H9 (cell line): ENCODE measurements around the gene SUGP1. TPM values are rescaled to one million over a fixed set of nuclear protein-coding genes. Genes with fewer than 3 reads are reported as not detected.

Experiments used
- DNase-seq: peaks from one replicate; pipeline ENCODE4 v3.0.0-alpha.2; 2017
- H2AFZ ChIP-seq: one replicate; pipeline ENCODE4 v1.6.1; 2013; ENCODE audit warnings: mild to moderate bottlenecking, low read length, control low read depth, moderate library complexity
- H2AK5ac ChIP-seq: 2 replicates; pipeline ENCODE4 v1.6.1; 2013; ENCODE audit warnings: low read length, control low read depth, mixed read lengths; ENCODE audit not compliant: insufficient read length
- H2BK120ac ChIP-seq: one replicate; pipeline ENCODE4 v1.6.1; 2013; ENCODE audit warnings: low read depth, mild to moderate bottlenecking, low read length, control low read depth, inconsistent platforms; ENCODE audit not compliant: poor library complexity, severe bottlenecking
- H2BK12ac ChIP-seq: 2 replicates; pipeline ENCODE4 v1.6.1; 2013; ENCODE audit warnings: low read length, control low read depth, mixed read lengths, low read depth; ENCODE audit not compliant: insufficient read length
- H2BK15ac ChIP-seq: 2 replicates; pipeline ENCODE4 v1.6.1; 2013; ENCODE audit warnings: low read depth, low read length, control low read depth
- H2BK20ac ChIP-seq: one replicate; pipeline ENCODE4 v1.6.1; 2013; ENCODE audit warnings: low read depth, mild to moderate bottlenecking, low read length, control low read depth, inconsistent platforms; ENCODE audit not compliant: poor library complexity, severe bottlenecking
- H2BK5ac ChIP-seq: 2 replicates; pipeline ENCODE4 v1.6.1; 2013; ENCODE audit warnings: low read length, control low read depth, mixed read lengths; ENCODE audit not compliant: insufficient read length
- H3K14ac ChIP-seq: 2 replicates; pipeline ENCODE4 v1.6.1; 2013; ENCODE audit warnings: low read length, control low read depth; ENCODE audit not compliant: insufficient read depth
- H3K18ac ChIP-seq: 2 replicates; pipeline ENCODE4 v1.6.1; 2013; ENCODE audit warnings: low read depth, mild to moderate bottlenecking, mixed read lengths, low read length, control low read depth; ENCODE audit not compliant: insufficient read length
- H3K23ac ChIP-seq: 2 replicates; pipeline ENCODE4 v1.6.1; 2013; ENCODE audit warnings: low read length, control low read depth, mixed read lengths, low read depth; ENCODE audit not compliant: insufficient read length
- H3K23me2 ChIP-seq: 2 replicates; pipeline ENCODE4 v1.6.1; 2013; ENCODE audit warnings: low read depth, mild to moderate bottlenecking, mixed read lengths, low read length, control low read depth; ENCODE audit not compliant: insufficient read length, poor library complexity, severe bottlenecking
- H3K27ac ChIP-seq: 2 replicates; pipeline ENCODE4 v1.5.1; 2013; ENCODE audit warnings: low read length, control low read depth, mixed read lengths, low read depth; ENCODE audit not compliant: insufficient read length
- H3K27me3 ChIP-seq: 2 replicates; pipeline ENCODE4 v1.6.1; 2013; ENCODE audit warnings: low read length, control low read depth, inconsistent platforms; ENCODE audit not compliant: insufficient read depth
- H3K4ac ChIP-seq: 2 replicates; pipeline ENCODE4 v1.6.1; 2013; ENCODE audit warnings: low read depth, mild to moderate bottlenecking, control low read depth, inconsistent platforms, low read length, moderate library complexity
- H3K4me1 ChIP-seq: 2 replicates; pipeline ENCODE4 v1.6.1; 2013; ENCODE audit warnings: low read length, control low read depth, inconsistent platforms; ENCODE audit not compliant: insufficient read depth
- H3K4me2 ChIP-seq: 2 replicates; pipeline ENCODE4 v1.6.1; 2013; ENCODE audit warnings: low read length, control low read depth, mixed read lengths; ENCODE audit not compliant: insufficient read length, insufficient read depth
- H3K56ac ChIP-seq: 2 replicates; pipeline ENCODE4 v1.6.1; 2013; ENCODE audit warnings: low read depth, mild to moderate bottlenecking, mixed read lengths, low read length, control low read depth; ENCODE audit not compliant: insufficient read length
- H3K79me1 ChIP-seq: 2 replicates; pipeline ENCODE4 v1.6.1; 2013; ENCODE audit warnings: low read depth, mild to moderate bottlenecking, moderate library complexity, low read length, control low read depth, inconsistent platforms; ENCODE audit not compliant: insufficient read depth, poor library complexity, severe bottlenecking
- H3K79me2 ChIP-seq: 2 replicates; pipeline ENCODE4 v1.6.1; 2013; ENCODE audit warnings: low read length, control low read depth, inconsistent platforms; ENCODE audit not compliant: insufficient read depth
- H3K9ac ChIP-seq: 2 replicates; pipeline ENCODE4 v1.6.1; 2013; ENCODE audit warnings: low read length, control low read depth, mixed read lengths; ENCODE audit not compliant: insufficient read length; ENCODE audit errors: extremely low read depth
- H3K9me3 ChIP-seq: one replicate; pipeline ENCODE4 v1.6.1; 2013; ENCODE audit warnings: low read depth, low read length, inconsistent platforms; ENCODE audit not compliant: control insufficient read depth
- H3T11ph ChIP-seq: one replicate; pipeline ENCODE4 v1.6.1; 2013; ENCODE audit warnings: mild to moderate bottlenecking, low read length, control low read depth, inconsistent platforms
- H4K20me1 ChIP-seq: one replicate; pipeline ENCODE4 v1.6.1; 2013; ENCODE audit not compliant: control insufficient read depth, insufficient read length, insufficient read depth
- H4K5ac ChIP-seq: 2 replicates; pipeline ENCODE4 v1.6.1; 2013; ENCODE audit warnings: low read depth, mild to moderate bottlenecking, mixed read lengths, low read length, control low read depth; ENCODE audit not compliant: insufficient read length
- H4K8ac ChIP-seq: replicated peaks from 2 replicates; pipeline ENCODE4 v1.6.1; 2013; ENCODE audit warnings: low read length, control low read depth, mixed read lengths, low read depth; ENCODE audit not compliant: insufficient read length
- H4K91ac ChIP-seq: 2 replicates; pipeline ENCODE4 v1.6.1; 2013; ENCODE audit warnings: low read depth, mild to moderate bottlenecking, moderate library complexity, mixed read lengths, low read length, control low read depth; ENCODE audit not compliant: insufficient read length
- H3K27ac Mint-ChIP-seq, 3 experiments: 2 replicates in 2 of 3; 3 replicates in 1 of 3; pipeline ENCODE4 v1.8.0; 2020 to 2021; ENCODE audit warnings: mixed read lengths in 3 of 3, mild to moderate bottlenecking in 1 of 3, moderate library complexity in 1 of 3
- H3K27me3 Mint-ChIP-seq: 2 replicates; pipeline ENCODE4 v1.8.0; 2021; ENCODE audit warnings: low read depth, mild to moderate bottlenecking, moderate library complexity, mixed read lengths
- H3K36me3 Mint-ChIP-seq, 3 experiments: 2 replicates in 2 of 3; 3 replicates in 1 of 3; pipeline ENCODE4 v1.8.0; 2020 to 2021; ENCODE audit warnings: low read depth in 3 of 3, mixed read lengths in 3 of 3; ENCODE audit not compliant: insufficient read depth in 1 of 3
- H3K4me1 Mint-ChIP-seq, 2 experiments: 2 replicates each; pipeline ENCODE4 v1.8.0; 2020; ENCODE audit warnings: mixed read lengths in 2 of 2
- H3K4me3 Mint-ChIP-seq, 2 experiments: 2 replicates in 1 of 2; 3 replicates in 1 of 2; pipeline ENCODE4 v1.8.0; 2020 to 2021; ENCODE audit warnings: mild to moderate bottlenecking in 2 of 2, mixed read lengths in 2 of 2, moderate library complexity in 1 of 2
- H3K9me3 Mint-ChIP-seq, 2 experiments: 2 replicates in 1 of 2; 3 replicates in 1 of 2; pipeline ENCODE4 v1.8.0; 2020; ENCODE audit warnings: mild to moderate bottlenecking in 2 of 2, mixed read lengths in 2 of 2, moderate library complexity in 1 of 2
- CTCF ChIP-seq: fragments of 200-600 bp; sonication (generic); conservative IDR thresholded peaks from 3 replicates; pipeline ENCODE4 v1.8.0; 2021; ENCODE audit warnings: antibody characterized with exemption, mild to moderate bottlenecking
- WGBS: extraction: QIAGEN DNeasy Blood & Tissue Kit; methylation state at CpG from one replicate; pipeline ENCODE4 v1.1.7; 2013; ENCODE audit warnings: missing lambda C conversion rate, low lambda C conversion rate, mixed read lengths; ENCODE audit not compliant: insufficient read length; ENCODE audit errors: extremely low coverage; 5-methylcytosine and 5-hydroxymethylcytosine counted together
- total RNA-seq: library from RNA; stranded (reverse); gene quantifications from 2 replicates; pipeline ENCODE4 v1.2.1, GENCODE V29; 2021

Gene SUGP1
- total RNA-seq, 1 experiment from 2014 or later = 103 TPM

DNA sequence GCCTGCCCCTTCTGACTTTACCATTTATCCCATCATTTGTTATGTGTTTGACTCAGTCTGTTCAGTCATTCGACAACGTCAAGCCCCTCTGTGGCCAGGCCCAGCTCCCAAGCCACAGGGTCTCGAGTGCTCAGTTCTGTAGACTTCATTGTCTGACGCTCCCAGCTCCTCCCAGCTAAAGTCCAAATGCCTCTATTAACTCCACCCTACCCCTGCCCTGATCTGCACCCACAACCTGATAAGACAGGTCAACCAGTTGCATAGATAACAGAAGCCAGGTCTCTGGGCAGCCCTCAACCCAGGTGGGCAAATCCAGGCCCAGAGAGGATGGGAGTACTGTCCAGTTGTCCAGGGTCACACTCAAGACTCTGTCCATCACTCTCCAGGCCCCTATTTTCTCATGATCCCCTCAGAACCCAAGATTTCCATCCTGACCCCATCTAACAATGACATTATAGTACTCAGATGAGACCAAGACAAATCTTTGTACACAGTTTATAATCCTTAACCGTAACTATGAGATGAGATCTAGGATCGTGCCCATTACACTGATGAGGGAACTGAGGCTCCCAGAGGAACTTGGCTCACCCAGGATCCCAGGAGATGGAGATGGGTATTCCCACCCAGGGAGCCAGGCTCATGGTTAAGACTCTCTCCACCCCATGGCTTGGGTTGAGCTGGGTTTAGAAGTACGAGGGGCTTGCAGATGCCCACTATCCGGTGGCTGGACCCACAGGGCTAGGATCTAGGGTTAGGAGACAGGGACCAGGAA lies 48.3 kb downstream of the SUGP1 start:
- no peak overlapping the region for H3K27ac ChIP-seq
- no peak overlapping the region for H2AFZ ChIP-seq
- no peak overlapping the region for H3K4ac ChIP-seq
- no peak overlapping the region for H3K18ac ChIP-seq
- H2BK15ac ChIP-seq = peak overlapping the region; percentile 75; the same call in 1 of the 2 replicates
- no peak overlapping the region for H3K14ac ChIP-seq
- H3K4me2 ChIP-seq = peak overlapping the region; percentile 81
- no peak overlapping the region for H4K91ac ChIP-seq
- no CpG with 5 or more reads among the region's 8 CpGs for WGBS
- H2AK5ac ChIP-seq = no peak overlapping the region
- H3K27ac Mint-ChIP-seq = peak overlapping the region in 1 of 3 experiments; percentile 65; a peak in 2 of 7 replicates
- no peak overlapping the region for H3K23ac ChIP-seq
- H3K36me3 Mint-ChIP-seq = peaks cover 4 to 13% (median 8%) of the 10 kb centered on the region in 3 experiments; a peak in 6 of 7 replicates
- no peaks in the 10 kb centered on the region for H3K9me3 ChIP-seq
- peaks cover 10 to 16% of the 10 kb centered on the region in 2 experiments for H3K4me1 Mint-ChIP-seq
- no peak overlapping the region for H4K8ac ChIP-seq
- no peaks in the 10 kb centered on the region for H3K9me3 Mint-ChIP-seq
- H4K20me1 ChIP-seq = no peaks in the 10 kb centered on the region
- DNase-seq = no peak
- H3K4me3 Mint-ChIP-seq = peak overlapping the region; percentile 69 to 86
- H3K9ac ChIP-seq = no peak overlapping the region
- H4K5ac ChIP-seq = no peak overlapping the region
- no peak overlapping the region for H2BK120ac ChIP-seq
- H3K79me1 ChIP-seq = no peaks in the 10 kb centered on the region
- H3K56ac ChIP-seq = no peak overlapping the region
- H3K27me3 Mint-ChIP-seq = peaks cover 39% of the 10 kb centered on the region
- H2BK5ac ChIP-seq = no peak overlapping the region
- no peak overlapping the region for H2BK20ac ChIP-seq
- no peaks in the 10 kb centered on the region for H3K79me2 ChIP-seq
- TF ChIP-seq CTCF = no peak
- peaks cover 7% of the 10 kb centered on the region for H3K23me2 ChIP-seq
- H3K4me1 ChIP-seq = no peaks in the 10 kb centered on the region; the same call in 1 of the 2 replicates
- no peak overlapping the region for H2BK12ac ChIP-seq
- H3K27me3 ChIP-seq = peaks cover 2% of the 10 kb centered on the region; the same call in 1 of the 2 replicates
- no peak overlapping the region for H3T11ph ChIP-seq
